Stimulated activated CD8-positive, alpha-beta memory T cell treated with anti-CD3 and anti-CD28 coated beads, Interleukin-7, amount 100 ng/mL, for 1 hour (primary cell): Measurements from ENCODE around the gene PPIAL4G.
"Not testable (repeated sequence)": the region's sequence is repeated elsewhere in the genome, so short reads cannot be mapped to it uniquely, and the experiment has no call there.

ENCODE experiments used
- DNase-seq, 2 donors: peaks; one replicate each; pipeline ENCODE4 v3.0.0-alpha.2; 2020; ENCODE audit warnings: low read depth in 2 of 2

The PPIAL4G gene

GRCh38 chr1:148483029-148483428 lies at the start of gene PPIAL4G:
Gene PPIAL4G, minus strand, starts transcription at chr1:148483302. Its CDS starts 50 bp downstream, at chr1:148483252.
- not testable (repeated sequence) for DNase-seq

DNA sequence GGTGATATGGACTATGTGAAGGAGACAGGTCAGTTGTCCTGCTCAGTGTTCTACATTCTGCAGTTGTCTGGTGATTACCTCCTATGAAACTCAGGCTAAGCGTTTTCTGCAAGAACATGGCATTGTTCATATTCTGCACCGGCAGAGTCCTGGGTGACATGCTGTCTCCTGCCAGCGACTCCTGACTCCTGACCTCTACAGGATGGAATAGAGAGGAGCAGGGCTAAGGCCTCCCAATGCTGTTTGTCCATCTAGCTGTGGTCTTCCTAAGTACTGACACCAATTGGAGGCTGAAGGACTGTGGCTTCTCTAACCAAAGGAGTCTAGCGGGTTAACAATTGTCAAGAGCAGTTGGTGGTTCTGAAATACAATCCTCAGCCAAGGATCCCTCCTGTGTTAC lies 49.1 kb upstream of the PPIAL4G start:
- not testable (repeated sequence) for DNase-seq

GRCh38 chr1:148529101-148529567 lies 46.0 kb upstream of the PPIAL4G start:
- DNase-seq, result peak; percentile 26 to 41

- not testable (repeated sequence) for DNase-seq
Observed at GRCh38 chr1:148528591-148528990, 45.5 kb upstream of the PPIAL4G start.

- not testable (repeated sequence) for DNase-seq
Observed at GRCh38 chr1:148526587-148526986, 43.5 kb upstream of the PPIAL4G start.

GRCh38 chr1:148523205-148524144 lies 40.4 kb upstream of the PPIAL4G start:
- DNase-seq, result not testable (repeated sequence)

- peak; percentile 74 to 76 for DNase-seq
Observed at GRCh38 chr1:148522561-148523204, 39.6 kb upstream of the PPIAL4G start.

GRCh38 chr1:148522072-148522471 lies 39.0 kb upstream of the PPIAL4G start:
- peak; percentile 55 to 61 for DNase-seq

- DNase-seq, result not testable (repeated sequence)
Observed at GRCh38 chr1:148514310-148514709, 31.2 kb upstream of the PPIAL4G start.

- DNase-seq, result not testable (repeated sequence)
Observed at GRCh38 chr1:148512571-148513184, 29.6 kb upstream of the PPIAL4G start.

DNA sequence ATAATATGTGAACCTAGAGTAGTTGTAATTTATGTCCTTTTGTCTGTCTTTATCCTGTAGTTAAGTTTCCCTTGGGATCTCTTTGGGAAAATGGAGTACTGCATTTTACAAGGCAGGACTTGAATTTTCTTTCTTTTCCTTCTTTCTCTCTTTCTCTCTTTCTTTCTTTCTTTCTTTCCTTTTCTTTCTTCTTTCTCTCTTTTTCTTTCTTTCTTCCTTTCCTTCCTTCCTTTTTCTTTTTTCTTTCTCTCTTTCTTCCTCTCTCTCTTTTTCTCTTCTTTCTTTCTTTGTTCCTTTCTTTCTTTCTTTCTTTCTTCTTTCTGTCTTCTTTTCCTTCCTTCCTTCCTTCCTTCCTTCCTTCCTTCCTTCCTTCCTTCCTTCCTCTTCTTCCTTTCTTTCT lies 10.8 kb upstream of the PPIAL4G start:
- DNase-seq, result not testable (repeated sequence)

DNA sequence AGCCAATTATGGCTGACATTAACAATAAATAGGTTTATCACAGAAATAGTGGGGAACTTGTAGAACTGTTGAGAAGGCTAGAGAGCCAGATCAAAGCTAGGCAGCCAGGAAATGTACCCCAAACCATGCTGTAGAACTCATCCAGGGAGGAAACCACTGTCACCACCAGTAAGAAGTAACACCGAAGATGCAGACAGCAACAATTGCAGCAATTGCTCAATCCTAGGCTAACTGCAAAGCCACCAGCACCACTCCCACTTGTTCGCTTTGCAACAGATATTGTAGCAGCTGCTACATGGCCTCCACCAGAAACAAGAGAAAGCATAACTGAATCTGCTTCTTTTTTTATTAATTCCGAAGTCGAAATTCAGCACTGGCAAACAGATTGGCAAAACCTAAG lies 2.0 kb downstream of the PPIAL4G start:
- peak in 1 of 2 donors; percentile 1 for DNase-seq

DNA sequence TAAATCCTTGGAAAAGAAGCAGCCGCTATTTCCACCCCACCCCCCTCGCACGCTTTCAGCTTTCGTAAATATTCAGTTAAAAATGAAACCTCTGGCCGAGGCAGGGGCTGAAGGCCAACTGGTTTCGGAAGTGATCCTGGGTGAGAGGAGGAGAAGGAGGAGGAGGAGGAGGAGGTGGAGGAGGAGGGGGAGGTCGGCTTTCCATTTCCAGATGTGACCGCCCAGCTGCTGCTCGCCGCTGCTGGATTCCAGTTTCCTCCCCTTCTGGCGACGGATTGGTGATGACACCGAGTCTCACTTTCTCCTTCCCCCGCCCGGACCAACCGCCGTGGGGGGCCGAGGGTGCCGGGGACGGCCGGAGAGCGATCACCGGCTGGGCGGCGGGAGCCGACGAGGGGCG lies 23.4 kb downstream of the PPIAL4G start:
- DNase-seq, result not testable (repeated sequence)

- DNase-seq, result peak in 1 of 2 donors; percentile 9
Observed at GRCh38 chr1:148458901-148459581, 24.1 kb downstream of the PPIAL4G start.

- not testable (repeated sequence) for DNase-seq
Observed at GRCh38 chr1:148458398-148458797, 24.7 kb downstream of the PPIAL4G start.

DNA sequence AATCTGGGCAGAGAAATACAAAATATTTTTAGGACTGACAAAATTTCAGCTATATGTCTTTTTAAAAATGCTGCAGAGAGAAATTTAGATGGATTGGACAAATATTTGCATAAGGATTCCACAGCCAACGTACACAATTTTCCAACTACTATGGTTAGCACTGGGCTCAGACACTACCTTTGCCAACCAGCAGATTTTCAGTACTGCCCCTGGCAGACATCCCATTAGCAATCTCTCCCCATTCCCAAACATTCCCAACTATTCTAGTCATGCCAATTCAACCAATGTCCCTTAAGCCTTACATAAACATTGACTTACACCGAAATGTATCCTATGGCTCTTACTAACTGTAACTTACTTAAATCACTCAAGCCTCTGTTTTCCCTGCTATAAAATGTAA lies 30.3 kb downstream of the PPIAL4G start:
- not testable (repeated sequence) for DNase-seq

GRCh38 chr1:148439654-148440325 lies 43.3 kb downstream of the PPIAL4G start:
- not testable (repeated sequence) for DNase-seq

DNA sequence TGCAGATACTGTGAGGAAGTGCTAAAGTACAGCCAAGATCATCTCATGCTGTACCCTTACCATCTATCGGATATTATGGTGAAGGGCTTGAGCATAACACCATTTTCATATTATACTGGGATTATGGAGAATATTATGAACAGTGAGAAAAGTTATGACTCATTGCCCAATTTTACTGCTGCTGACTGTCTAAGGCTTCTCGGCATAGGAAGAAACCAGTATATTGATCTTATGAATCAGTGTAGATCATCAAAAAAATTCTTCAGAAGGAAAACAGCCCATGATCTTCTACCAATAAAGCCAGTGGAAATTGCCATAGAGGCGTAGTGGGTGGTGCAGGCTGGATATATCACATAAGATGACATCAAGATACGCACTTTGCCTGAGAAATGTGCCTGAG lies 47.7 kb downstream of the PPIAL4G start:
- DNase-seq, result no peak

DNA sequence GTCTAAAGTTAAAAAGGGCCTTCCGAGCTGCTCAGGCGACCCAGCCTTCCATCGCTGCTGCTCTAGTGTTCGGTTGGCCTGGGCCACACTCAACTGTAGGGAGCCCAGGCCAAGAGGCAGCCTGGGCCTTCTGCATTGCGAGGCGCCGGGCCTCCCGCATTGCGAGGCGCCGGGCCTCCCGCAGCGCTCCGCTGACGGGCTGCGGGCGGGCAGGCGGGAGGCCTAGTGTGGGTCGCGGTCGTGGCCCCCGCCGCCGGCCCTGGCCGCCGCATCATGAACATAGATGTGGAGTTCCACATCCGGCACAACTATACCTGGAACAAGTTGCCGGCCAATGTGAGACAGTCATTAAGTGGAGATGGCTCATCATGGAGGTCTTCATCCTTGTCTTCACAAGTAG lies 48.3 kb downstream of the PPIAL4G start:
- no peak for DNase-seq

GRCh38 chr1:148432916-148433317 lies 50.2 kb downstream of the PPIAL4G start:
- DNase-seq, result not testable (repeated sequence)
